RWPE2 (cell line): ENCODE data around the gene BBIP1.

Experiments
- ATAC-seq: fragments of 200-7000 bp; cut with Tn5 transposase; 3 replicates; pipeline ENCODE4 v1.9.1; 2021; ENCODE audit warnings: low read depth
- DNase-seq: peaks from one replicate; pipeline ENCODE4 v3.0.0-alpha.2; 2020; ENCODE audit warnings: low spot score
- H3K27ac ChIP-seq: fragments of 450-650 bp; 2 replicates; pipeline ENCODE4 v1.5.1; 2017; ENCODE audit warnings: mild to moderate bottlenecking; ENCODE audit not compliant: poor library complexity, severe bottlenecking
- H3K27me3 ChIP-seq: fragments of 250-450 bp; sonication (Bioruptor Pico); 2 replicates; pipeline ENCODE4 v1.5.1; 2021; ENCODE audit warnings: mild to moderate bottlenecking, moderate library complexity; ENCODE audit not compliant: insufficient read depth, poor library complexity, severe bottlenecking
- H3K36me3 ChIP-seq: fragments of 250-450 bp; sonication (Bioruptor Pico); 2 replicates; pipeline ENCODE4 v1.5.1; 2020; ENCODE audit warnings: low read depth, mild to moderate bottlenecking, moderate library complexity
- H3K4me1 ChIP-seq: fragments of 250-450 bp; sonication (Bioruptor Pico); 2 replicates; pipeline ENCODE4 v1.5.1; 2021; ENCODE audit warnings: mild to moderate bottlenecking, moderate library complexity; ENCODE audit not compliant: insufficient read depth, poor library complexity, severe bottlenecking
- H3K4me3 ChIP-seq: fragments of 250-450 bp; sonication (Bioruptor Pico); 2 replicates; pipeline ENCODE4 v1.5.1; 2021; ENCODE audit warnings: mild to moderate bottlenecking, moderate library complexity; ENCODE audit not compliant: severe bottlenecking
- H3K9me3 ChIP-seq: fragments of 250-450 bp; sonication (Bioruptor Pico); 2 replicates; pipeline ENCODE4 v1.5.1; 2021; ENCODE audit warnings: mild to moderate bottlenecking, moderate library complexity; ENCODE audit not compliant: severe bottlenecking
- CTCF ChIP-seq: fragments of 450-650 bp; IDR thresholded peaks from one replicate; pipeline ENCODE4 v1.5.1; 2017; ENCODE audit warnings: mild to moderate bottlenecking, moderate library complexity; ENCODE audit not compliant: poor library complexity, severe bottlenecking

Gene BBIP1

GRCh38 chr10:110914431-110914830 lies 4.5 kb downstream of the BBIP1 start:
- ATAC-seq: no peak

DNA sequence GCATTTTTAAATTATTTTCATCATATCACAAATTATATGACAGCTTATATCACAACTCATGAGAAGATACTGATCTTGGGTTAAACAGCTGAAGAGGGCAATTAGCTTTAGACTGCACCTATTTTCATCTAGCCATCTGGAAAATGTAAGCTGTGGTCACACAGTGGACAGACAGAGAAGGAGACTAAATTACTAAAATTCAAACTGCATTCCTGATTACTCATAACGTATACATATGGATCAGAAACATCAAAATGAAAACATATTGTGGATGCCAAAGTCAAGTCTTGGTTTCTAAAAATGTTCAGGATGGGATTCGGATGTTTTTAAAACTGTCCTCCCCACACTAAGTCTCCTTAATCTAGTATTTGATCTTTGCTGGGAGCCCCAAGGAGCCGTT lies 6.6 kb downstream of the BBIP1 start:
- H3K36me3 ChIP-seq: 0 out of 2 replicates have a peak, but pooled peaks cover 8% of the 10 kb centered on the region
- peak; percentile 58; the same call in 1 of the 3 replicates for ATAC-seq
- H3K4me1 ChIP-seq: peaks cover 9% of the 10 kb centered on the region
- no peaks in the 10 kb centered on the region for H3K27me3 ChIP-seq
- no peak overlapping the region for H3K4me3 ChIP-seq
- no peak overlapping the region for H3K27ac ChIP-seq
- DNase-seq: no peak
- no peaks in the 10 kb centered on the region for H3K9me3 ChIP-seq
- no peak for TF ChIP-seq CTCF

More at GRCh38 chr10:110914431-110914830, 4.5 kb downstream of the BBIP1 start:
- H3K36me3 ChIP-seq: 0 out of 2 replicates have a peak, but pooled peaks cover 5% of the 10 kb centered on the region
- no peaks in the 10 kb centered on the region for H3K9me3 ChIP-seq
- H3K4me1 ChIP-seq: peaks cover 11% of the 10 kb centered on the region
- no peak overlapping the region for H3K4me3 ChIP-seq
- no peaks in the 10 kb centered on the region for H3K27me3 ChIP-seq
- no peak for DNase-seq
- H3K27ac ChIP-seq: no peak overlapping the region
- no peak for TF ChIP-seq CTCF

DNA sequence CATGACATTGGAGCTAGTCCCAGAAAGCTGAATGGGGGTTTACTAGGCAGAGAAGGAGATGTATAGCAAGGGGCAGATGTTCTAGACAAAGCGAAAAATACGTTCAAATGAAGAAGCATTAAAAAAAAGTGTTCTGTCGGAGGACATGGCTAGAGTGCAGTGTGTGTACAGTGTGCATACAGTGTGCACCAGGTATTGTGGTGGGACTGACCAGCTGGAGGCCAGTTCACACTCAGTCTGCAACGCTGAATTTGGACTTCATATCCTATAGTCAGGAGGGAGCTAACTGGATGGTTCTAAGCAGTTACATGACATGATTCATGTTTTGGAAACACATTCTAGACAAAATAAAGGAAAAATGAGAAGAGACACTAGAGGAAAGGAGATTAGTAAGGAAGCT lies 8.8 kb downstream of the BBIP1 start:
- no peak for DNase-seq
- no peaks in the 10 kb centered on the region for H3K9me3 ChIP-seq
- 0 out of 2 replicates have a peak, but pooled peaks cover 3% of the 10 kb centered on the region for H3K36me3 ChIP-seq
- no peak for ATAC-seq
- no peak overlapping the region for H3K27ac ChIP-seq
- peaks cover 8% of the 10 kb centered on the region for H3K4me1 ChIP-seq
- H3K27me3 ChIP-seq: no peaks in the 10 kb centered on the region
- no peak overlapping the region for H3K4me3 ChIP-seq
- no peak for TF ChIP-seq CTCF

DNA sequence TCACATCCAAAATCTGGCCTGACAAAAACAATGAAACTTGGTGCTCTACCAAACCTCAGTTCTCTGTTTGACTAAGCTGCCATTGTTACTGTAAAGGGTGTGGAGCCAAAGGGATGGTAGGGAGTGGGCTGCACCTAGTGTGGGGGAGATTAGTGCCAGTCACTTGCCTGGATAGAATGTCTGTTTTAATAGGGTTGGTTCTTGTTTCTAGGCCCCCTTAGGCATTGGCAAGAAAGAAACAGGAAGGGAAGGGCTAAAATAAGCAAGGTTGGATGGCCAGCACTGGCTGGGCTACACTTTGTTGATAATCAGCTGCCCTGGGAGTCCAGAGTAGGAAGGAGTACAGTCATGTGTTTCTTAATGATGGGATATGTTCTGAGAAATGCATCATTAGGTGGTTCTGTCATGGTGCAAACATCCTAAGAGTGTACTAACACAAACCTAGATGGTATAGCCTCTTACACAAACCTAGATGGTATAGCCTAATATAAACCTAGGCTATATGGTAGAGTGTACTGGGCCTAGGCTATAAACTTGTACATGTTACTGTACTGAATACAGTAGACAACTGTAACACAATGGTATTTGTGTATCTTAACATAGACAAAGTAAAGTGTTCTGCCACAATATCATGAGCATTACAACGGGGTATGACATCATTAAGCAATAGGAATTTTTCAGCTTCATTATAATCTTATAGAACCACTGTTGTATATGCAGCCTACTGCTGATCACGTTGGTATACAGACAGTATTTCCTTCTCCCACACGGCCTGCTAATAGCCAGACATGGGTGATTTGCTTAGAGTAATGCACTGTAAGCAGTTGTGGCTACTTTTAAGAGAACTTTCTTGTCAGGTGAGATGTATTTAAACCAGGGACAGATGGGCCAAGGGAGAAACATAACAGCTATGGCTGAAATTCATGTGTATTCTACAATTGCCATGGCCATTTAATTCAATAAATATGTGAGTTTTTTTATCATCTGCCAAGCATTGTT lies 15.4 kb downstream of the BBIP1 start:
- Histone ChIP-seq H3K9me3 (no peaks in the 10 kb centered on the region), H3K36me3 (peaks cover 38% of the 10 kb centered on the region), H3K27ac (peak overlapping the region; percentile 66), H3K27me3 (no peaks in the 10 kb centered on the region), H3K4me1 (peaks cover 19% of the 10 kb centered on the region), H3K4me3 (no peak overlapping the region)
- DNase-seq: no peak
- no peak for TF ChIP-seq CTCF
- no peak for ATAC-seq
